Testis (tissue), 2 donors: ENCODE data around the gene ANKRD12.

ENCODE experiments used
- CTCF ChIP-seq, 3 experiments: fragments of 450-650 bp in 2 of 3; fragments of 200-600 bp in 1 of 3; sonication (generic) in 1 of 3; IDR thresholded peaks; one replicate each; pipeline ENCODE4 v1.5.1; 2016 to 2019; ENCODE audit warnings: antibody characterized with exemption in 3 of 3, mild to moderate bottlenecking in 2 of 3, moderate library complexity in 1 of 3
- POLR2A ChIP-seq: fragments of 450-650 bp; IDR thresholded peaks from one replicate; pipeline ENCODE4 v1.6.1; 2017; ENCODE audit warnings: antibody characterized with exemption, mild to moderate bottlenecking, moderate library complexity

- no peak for TF ChIP-seq POLR2A
- TF ChIP-seq CTCF (IDR thresholded peaks at IDR 0.05): no peak
Measured at GRCh38 chr18:9199681-9200080, 63.1 kb downstream of the ANKRD12 start.
